Measurements from ENCODE around the gene PKDCC. TPM values are rescaled to one million over a fixed set of nuclear protein-coding genes. Genes with fewer than 3 reads are reported as not detected.
A peak's percentile ranks its signal among the peaks of the same experiment; 100 is the strongest.

PKDCC gene
- total RNA-seq, 1 donor from 2014 or later: not detected

GRCh38 chr2:42105330-42106256 lies 57.8 kb downstream of the PKDCC start:
- Mint-ChIP-seq H3K27me3 (ENCODE audit: insufficient read depth) (no peaks in the 10 kb centered on the region), H3K36me3 (ENCODE audit: low read depth) (peaks cover 2% of the 10 kb centered on the region), H3K4me3 (no peak overlapping the region), H3K4me1 (ENCODE audit: low read depth) (peaks cover 11% of the 10 kb centered on the region), H3K9me3 (peaks cover 2% of the 10 kb centered on the region), H3K27ac (no peak overlapping the region)
- DNase-seq (ENCODE audit: low spot score): peak; percentile 76
- intact Hi-C loops (cut with micrococcal nuclease): loop anchor here (1.0 to 10.0 kb wide), 5 partner anchors 11 to 1029 kb away; partner anchors contain the start of gene EML4

GRCh38 chr2:42106257-42106816 lies 58.5 kb downstream of the PKDCC start:
- Mint-ChIP-seq H3K4me3 (no peak overlapping the region), H3K4me1 (ENCODE audit: low read depth) (peaks cover 9% of the 10 kb centered on the region)

GRCh38 chr2:42107249-42108042 lies 59.6 kb downstream of the PKDCC start:
- Mint-ChIP-seq H3K27me3 (ENCODE audit: insufficient read depth) (no peaks in the 10 kb centered on the region), H3K9me3 (no peaks in the 10 kb centered on the region), H3K36me3 (ENCODE audit: low read depth) (peaks cover 1% of the 10 kb centered on the region), H3K27ac (no peak overlapping the region), H3K4me3 (no peak overlapping the region), H3K4me1 (ENCODE audit: low read depth) (no peaks in the 10 kb centered on the region)
- intact Hi-C loops (cut with micrococcal nuclease): loop anchor here (10.0 kb wide), 1 partner anchor 1027 kb away; no protein-coding TSS in a partner anchor
- DNase-seq (ENCODE audit: low spot score): no peak

More at GRCh38 chr2:42106257-42106816, 58.5 kb downstream of the PKDCC start:
- H3K9me3 Mint-ChIP-seq: no peaks in the 10 kb centered on the region
- H3K36me3 Mint-ChIP-seq (ENCODE audit: low read depth): peaks cover 1% of the 10 kb centered on the region
- H3K27ac Mint-ChIP-seq: no peak overlapping the region
- no peak for DNase-seq (ENCODE audit: low spot score)
- no peaks in the 10 kb centered on the region for H3K27me3 Mint-ChIP-seq (ENCODE audit: insufficient read depth)
- intact Hi-C loops (cut with micrococcal nuclease): loop anchor here (1.0 to 10.0 kb wide), 5 partner anchors 10 to 1028 kb away; partner anchors contain the start of gene EML4

Other genes with a start within 250 kb of the PKDCC start
- gene EML4, start 121.3 kb downstream of the PKDCC start, total RNA-seq: 56.7 and 58.9 TPM in 2 replicates